NCI-H1694 treated with DMSO at 0.1 percent for 48 hours (cell line): ENCODE measurements around the gene TNFSF13B.

Experiments used
- DNase-seq: peaks from one replicate; lab custom pipeline; 2025; lab: John Stamatoyannopoulos, UW

The TNFSF13B gene

DNA sequence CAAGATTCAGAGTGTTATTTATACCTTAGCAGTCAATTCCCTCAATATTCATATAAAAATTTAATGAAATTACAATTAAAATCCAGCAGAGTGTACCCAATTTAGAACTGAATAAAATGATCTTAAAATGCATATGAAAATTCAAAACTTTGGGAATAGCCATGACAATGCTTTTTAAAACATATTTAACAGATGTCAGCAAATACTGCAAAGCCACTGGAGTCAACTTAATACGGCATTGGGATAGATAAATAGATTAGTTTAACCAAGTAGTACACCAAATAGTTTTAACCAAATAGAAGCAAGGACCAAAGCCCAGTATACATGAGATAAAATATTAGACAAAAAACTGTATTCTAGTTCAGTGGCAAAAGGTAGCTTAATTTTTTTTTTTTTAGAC, 79.8 kb downstream of the TNFSF13B start:
- DNase-seq, result no peak

DNA sequence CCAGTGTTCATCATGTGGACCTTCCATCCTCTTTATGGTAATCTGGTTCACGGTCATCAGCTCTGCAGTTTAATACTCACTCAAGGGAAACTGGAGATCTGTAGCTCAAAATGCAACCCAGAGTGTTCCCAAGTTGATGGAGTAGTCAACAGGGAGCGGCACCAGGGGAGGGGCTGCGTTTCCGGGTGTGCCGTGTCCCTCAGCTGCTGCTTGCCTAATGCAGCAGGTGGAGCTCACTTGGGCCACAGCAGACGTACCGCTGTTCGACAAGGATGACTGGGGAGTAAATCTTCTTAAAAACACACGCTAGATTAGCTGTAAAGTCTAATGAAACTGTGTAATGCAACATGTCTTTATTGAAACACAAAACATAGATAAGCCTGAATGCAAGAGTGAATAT, 81.1 kb downstream of the TNFSF13B start:
- DNase-seq, result no peak

DNA sequence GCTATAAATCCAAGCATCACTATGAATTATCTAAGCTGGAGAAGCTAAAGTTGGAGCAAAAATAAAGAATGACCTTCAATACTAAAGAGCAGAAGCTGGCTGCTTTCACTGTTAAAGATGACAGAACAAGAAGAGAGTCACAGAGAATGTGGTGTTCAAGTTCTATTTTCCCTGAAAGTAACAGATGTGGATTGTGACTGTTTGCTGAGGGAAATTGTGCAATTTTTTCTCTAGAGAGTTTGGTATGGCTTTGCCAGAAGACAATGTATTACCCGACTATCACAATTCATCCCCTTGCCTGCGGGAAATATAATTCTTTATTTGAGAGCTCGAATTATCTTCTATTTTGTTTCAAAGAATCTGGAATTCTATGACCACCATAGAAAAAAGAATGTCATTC, 83.1 kb downstream of the TNFSF13B start:
- DNase-seq, result peak; percentile 31

DNA sequence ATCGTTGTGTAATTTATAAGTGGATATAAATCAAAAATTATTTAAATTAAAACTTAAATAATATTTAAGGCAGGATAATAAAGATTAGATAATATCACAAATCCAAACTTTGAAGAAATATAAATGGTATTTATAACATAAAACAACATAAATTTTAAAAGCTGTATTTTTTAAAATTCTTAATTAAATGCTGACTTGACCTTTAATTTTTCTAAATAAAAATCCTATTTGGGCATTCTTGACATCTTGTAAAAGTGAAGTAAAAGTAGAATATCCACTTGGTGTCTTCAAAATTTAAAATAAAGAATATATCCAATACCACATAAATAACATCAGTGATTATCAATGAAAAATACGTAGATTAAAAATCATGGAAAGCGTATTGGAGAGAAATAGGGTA, 87.7 kb downstream of the TNFSF13B start:
- no peak for DNase-seq
